ENCODE results near the gene SLC26A11. TPM values are rescaled to one million over a fixed set of nuclear protein-coding genes. Genes with fewer than 3 reads are reported as not detected.

SLC26A11 gene
- total and polyA plus RNA-seq, 2 of the 13 experiments (the other 11 are each of a cell fraction or from before 2014, with no cell fraction given) = 8.7 to 13.2 TPM

GRCh38 chr17:80195671-80196529 is 24.3 kb upstream of the SLC26A11 start (continued):
- no peak for TF ChIP-seq HNRNPUL1 (IDR thresholded peaks at IDR 0.05; ENCODE audit: low read depth, low read length)
- TF ChIP-seq ZNF703 (CRISPR knock-in tag; IDR thresholded peaks at IDR 0.05; ENCODE audit: borderline replicate concordance) = 0 out of 2 replicates have a peak, but pooled peaks have one; percentile 74
- peak; percentile 41; the same call in 1 of the 2 replicates for TF ChIP-seq HNF4G (IDR thresholded peaks at IDR 0.05; ENCODE audit: borderline replicate concordance, low read depth, low read length)
- TF ChIP-seq HNF4G (CRISPR knock-in tag; IDR thresholded peaks at IDR 0.05; ENCODE audit: borderline replicate concordance, low read depth) = peak; percentile 31; the same call in 1 of the 2 replicates
- no peak for TF ChIP-seq ZXDC (CRISPR knock-in tag; IDR thresholded peaks at IDR 0.05)
- TF ChIP-seq ASH2L (IDR thresholded peaks at IDR 0.05; ENCODE audit: insufficient read length, low read depth, low read length) = no peak
- no peak for TF ChIP-seq ZBTB21 (CRISPR knock-in tag; IDR thresholded peaks at IDR 0.05)
- TF ChIP-seq, protein P1, sequence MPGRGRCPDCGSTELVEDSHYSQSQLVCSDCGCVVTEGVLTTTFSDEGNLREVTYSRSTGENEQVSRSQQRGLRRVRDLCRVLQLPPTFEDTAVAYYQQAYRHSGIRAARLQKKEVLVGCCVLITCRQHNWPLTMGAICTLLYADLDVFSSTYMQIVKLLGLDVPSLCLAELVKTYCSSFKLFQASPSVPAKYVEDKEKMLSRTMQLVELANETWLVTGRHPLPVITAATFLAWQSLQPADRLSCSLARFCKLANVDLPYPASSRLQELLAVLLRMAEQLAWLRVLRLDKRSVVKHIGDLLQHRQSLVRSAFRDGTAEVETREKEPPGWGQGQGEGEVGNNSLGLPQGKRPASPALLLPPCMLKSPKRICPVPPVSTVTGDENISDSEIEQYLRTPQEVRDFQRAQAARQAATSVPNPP (CRISPR knock-in tag; IDR thresholded peaks at IDR 0.05) = peak; percentile 19; the same call in 1 of the 2 replicates
- TF ChIP-seq ZNF598 (CRISPR knock-in tag; IDR thresholded peaks at IDR 0.05; ENCODE audit: borderline replicate concordance) = no peak
- TF ChIP-seq RARG (CRISPR knock-in tag; IDR thresholded peaks at IDR 0.05; ENCODE audit: low read depth) = no peak
- no peak for TF ChIP-seq ZFP90 (CRISPR knock-in tag; IDR thresholded peaks at IDR 0.05; ENCODE audit: borderline replicate concordance)
- TF ChIP-seq FLYWCH1 (CRISPR knock-in tag; IDR thresholded peaks at IDR 0.05) = no peak
- TF ChIP-seq NFKB2 (CRISPR knock-in tag; IDR thresholded peaks at IDR 0.05; ENCODE audit: borderline replicate concordance) = 0 out of 2 replicates have a peak, but pooled peaks have one; percentile 26
- 0 out of 2 replicates have a peak, but pooled peaks have one; percentile 4 for TF ChIP-seq PATZ1 (CRISPR knock-in tag; IDR thresholded peaks at IDR 0.05)
- TF ChIP-seq SIN3B (IDR thresholded peaks at IDR 0.05; ENCODE audit: low read length) = no peak
- peak; percentile 13; the same call in 1 of the 2 replicates for TF ChIP-seq KDM3A (CRISPR knock-in tag; IDR thresholded peaks at IDR 0.05; ENCODE audit: low read depth)
- TF ChIP-seq, protein P2, sequence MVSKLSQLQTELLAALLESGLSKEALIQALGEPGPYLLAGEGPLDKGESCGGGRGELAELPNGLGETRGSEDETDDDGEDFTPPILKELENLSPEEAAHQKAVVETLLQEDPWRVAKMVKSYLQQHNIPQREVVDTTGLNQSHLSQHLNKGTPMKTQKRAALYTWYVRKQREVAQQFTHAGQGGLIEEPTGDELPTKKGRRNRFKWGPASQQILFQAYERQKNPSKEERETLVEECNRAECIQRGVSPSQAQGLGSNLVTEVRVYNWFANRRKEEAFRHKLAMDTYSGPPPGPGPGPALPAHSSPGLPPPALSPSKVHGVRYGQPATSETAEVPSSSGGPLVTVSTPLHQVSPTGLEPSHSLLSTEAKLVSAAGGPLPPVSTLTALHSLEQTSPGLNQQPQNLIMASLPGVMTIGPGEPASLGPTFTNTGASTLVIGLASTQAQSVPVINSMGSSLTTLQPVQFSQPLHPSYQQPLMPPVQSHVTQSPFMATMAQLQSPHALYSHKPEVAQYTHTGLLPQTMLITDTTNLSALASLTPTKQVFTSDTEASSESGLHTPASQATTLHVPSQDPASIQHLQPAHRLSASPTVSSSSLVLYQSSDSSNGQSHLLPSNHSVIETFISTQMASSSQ (IDR thresholded peaks at IDR 0.05; ENCODE audit: low read depth) = no peak
- TF ChIP-seq, protein P2 (CRISPR knock-in tag; IDR thresholded peaks at IDR 0.05; ENCODE audit: borderline replicate concordance) = no peak

Measured in HepG2 (cell line).